Bronchial epithelial cell (primary cell): ENCODE measurements around the gene CHMP6. TPM values are rescaled to one million over a fixed set of nuclear protein-coding genes. Genes with fewer than 3 reads are reported as not detected.
"Not testable (repeated sequence)": the region's sequence is repeated elsewhere in the genome, so short reads cannot be mapped to it uniquely, and the experiment has no call there.

Source experiments
- DNase-seq: peaks from one replicate; pipeline ENCODE4 v3.0.0-alpha.2; 2010; ENCODE audit warnings: low read depth
- FAIRE-seq: peaks from 2 replicates; lab custom pipeline; 2011; peaks lifted over from hg19 to GRCh38; lab: Jason Lieb, UNC
- H3K27me3 ChIP-seq: 2 replicates; pipeline ENCODE4 v1.5.1; 2011; ENCODE audit warnings: low read length; ENCODE audit not compliant: control insufficient read depth, insufficient read depth
- H3K36me3 ChIP-seq: 2 replicates; pipeline ENCODE4 v1.5.1; 2011; ENCODE audit warnings: low read length; ENCODE audit not compliant: control insufficient read depth, insufficient read depth
- H3K4me3 ChIP-seq: 2 replicates; pipeline ENCODE4 v1.5.1; 2011; ENCODE audit warnings: mild to moderate bottlenecking, low read depth, low read length, control low read depth
- CTCF ChIP-seq: IDR thresholded peaks from 2 replicates; pipeline ENCODE4 v1.5.1; 2011; ENCODE audit warnings: mild to moderate bottlenecking, moderate library complexity, low read length, control low read depth, inconsistent platforms; ENCODE audit not compliant: insufficient read depth, severe bottlenecking
- total RNA-seq: library from RNA; depleted of rRNA; stranded (reverse); fragments of >200 nt; gene quantifications from 2 replicates; pipeline ENCODE4 v1.2.1, GENCODE V29; 2014

The CHMP6 gene
- total RNA-seq, 1 donor from 2014 or later = 5.8 TPM

GRCh38 chr17:81028506-81028858, 36.8 kb downstream of the CHMP6 start:
- no peaks in the 10 kb centered on the region for H3K36me3 ChIP-seq
- peaks cover 20% of the 10 kb centered on the region for H3K27me3 ChIP-seq
- TF ChIP-seq CTCF = no peak
- no peak overlapping the region for H3K4me3 ChIP-seq
- no peak for DNase-seq
- no peak for FAIRE-seq

DNA sequence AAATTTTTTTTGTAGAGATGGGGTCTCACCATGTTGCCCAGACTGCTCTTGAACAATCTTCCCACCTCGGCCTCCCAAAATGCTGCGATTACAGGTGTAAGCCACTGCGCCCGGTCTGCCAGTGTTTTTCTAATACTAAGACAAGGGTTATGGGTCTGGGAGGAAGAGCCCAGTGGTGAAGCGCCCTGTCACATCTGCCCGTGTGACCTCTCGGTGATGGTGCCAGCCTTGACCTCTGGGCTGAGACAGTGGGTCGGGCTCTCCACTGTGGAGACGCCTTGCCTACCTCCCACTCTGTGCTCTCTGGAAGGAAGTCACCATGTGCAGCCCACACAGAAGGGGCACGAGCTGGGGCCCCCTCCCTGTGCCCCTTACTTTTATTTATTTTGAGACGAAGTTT, 38.2 kb downstream of the CHMP6 start:
- peaks cover 18% of the 10 kb centered on the region for H3K27me3 ChIP-seq
- no peak for FAIRE-seq
- no peaks in the 10 kb centered on the region for H3K36me3 ChIP-seq
- no peak overlapping the region for H3K4me3 ChIP-seq
- TF ChIP-seq CTCF = no peak
- DNase-seq = no peak

DNA sequence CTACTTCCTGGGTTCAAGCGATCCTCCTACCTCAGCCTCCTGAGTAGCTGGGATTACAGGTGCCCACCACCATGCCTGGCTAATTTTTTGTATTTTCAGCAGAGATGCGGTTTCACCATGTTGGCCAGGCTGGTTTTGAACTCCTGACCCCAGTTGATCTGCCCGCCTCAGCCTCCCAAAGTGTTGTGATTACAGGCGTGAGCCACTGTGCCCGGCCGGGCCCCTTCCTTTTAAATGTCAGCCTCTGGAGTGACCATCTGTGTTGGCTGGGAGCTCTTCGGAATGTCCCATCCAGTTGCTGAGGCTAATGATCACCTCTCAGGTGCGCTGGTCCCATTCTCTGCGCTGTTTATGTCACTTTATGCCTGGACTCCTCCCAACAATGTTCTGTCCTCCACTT, 38.7 kb downstream of the CHMP6 start:
- DNase-seq, H3K36me3 ChIP-seq, H3K4me3 ChIP-seq, FAIRE-seq: not testable (repeated sequence)
- H3K27me3 ChIP-seq = peaks cover 18% of the 10 kb centered on the region

GRCh38 chr17:81030741-81031565, 39.3 kb downstream of the CHMP6 start:
- no peak for DNase-seq
- peaks cover 16% of the 10 kb centered on the region for H3K27me3 ChIP-seq
- TF ChIP-seq CTCF = no peak
- H3K36me3 ChIP-seq = peaks cover 1% of the 10 kb centered on the region
- no peak overlapping the region for H3K4me3 ChIP-seq
- FAIRE-seq = no peak

GRCh38 chr17:81031566-81032550, 40.2 kb downstream of the CHMP6 start:
- DNase-seq = no peak
- Histone ChIP-seq H3K4me3 (no peak overlapping the region), H3K27me3 (peaks cover 7% of the 10 kb centered on the region), H3K36me3 (peaks cover 2% of the 10 kb centered on the region)
- FAIRE-seq = no peak
- no peak for TF ChIP-seq CTCF
